22Rv1 (cell line): ENCODE measurements around the gene VWA8.
"Not testable (repeated sequence)": the region's sequence is repeated elsewhere in the genome, so short reads cannot be mapped to it uniquely, and the experiment has no call there.

ENCODE experiments used
- ZFX ChIP-seq: fragments of 450-650 bp; IDR thresholded peaks from 2 replicates; pipeline ENCODE4 v1.6.1; 2017; ENCODE audit warnings: antibody characterized with exemption, borderline replicate concordance
- TF ChIP-seq, protein P1 (sequence below): fragments of 450-650 bp; IDR thresholded peaks from 2 replicates; pipeline ENCODE4 v1.5.1; 2017; ENCODE audit warnings: mild to moderate bottlenecking

GRCh38 chr13:41573640-41574039, 387.3 kb downstream of the VWA8 start:
- TF ChIP-seq, protein P1, sequence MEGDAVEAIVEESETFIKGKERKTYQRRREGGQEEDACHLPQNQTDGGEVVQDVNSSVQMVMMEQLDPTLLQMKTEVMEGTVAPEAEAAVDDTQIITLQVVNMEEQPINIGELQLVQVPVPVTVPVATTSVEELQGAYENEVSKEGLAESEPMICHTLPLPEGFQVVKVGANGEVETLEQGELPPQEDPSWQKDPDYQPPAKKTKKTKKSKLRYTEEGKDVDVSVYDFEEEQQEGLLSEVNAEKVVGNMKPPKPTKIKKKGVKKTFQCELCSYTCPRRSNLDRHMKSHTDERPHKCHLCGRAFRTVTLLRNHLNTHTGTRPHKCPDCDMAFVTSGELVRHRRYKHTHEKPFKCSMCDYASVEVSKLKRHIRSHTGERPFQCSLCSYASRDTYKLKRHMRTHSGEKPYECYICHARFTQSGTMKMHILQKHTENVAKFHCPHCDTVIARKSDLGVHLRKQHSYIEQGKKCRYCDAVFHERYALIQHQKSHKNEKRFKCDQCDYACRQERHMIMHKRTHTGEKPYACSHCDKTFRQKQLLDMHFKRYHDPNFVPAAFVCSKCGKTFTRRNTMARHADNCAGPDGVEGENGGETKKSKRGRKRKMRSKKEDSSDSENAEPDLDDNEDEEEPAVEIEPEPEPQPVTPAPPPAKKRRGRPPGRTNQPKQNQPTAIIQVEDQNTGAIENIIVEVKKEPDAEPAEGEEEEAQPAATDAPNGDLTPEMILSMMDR: not testable (repeated sequence)
- TF ChIP-seq ZFX: not testable (repeated sequence)
